WI38 (cell line): ENCODE measurements around the gene GSTO2.

Source experiments
- H3K4me3 ChIP-seq: 2 replicates; pipeline ENCODE4 v1.5.1; 2011; ENCODE audit warnings: low read depth, mild to moderate bottlenecking, control low read depth, low read length
- TF ChIP-seq, protein P1 (sequence below): IDR thresholded peaks from 2 replicates; pipeline ENCODE4 v1.5.1; 2012; ENCODE audit warnings: low read depth, mild to moderate bottlenecking, control low read depth, low read length

Gene GSTO2

GRCh38 chr10:104303594-104304355, 34.8 kb downstream of the GSTO2 start:
- TF ChIP-seq, protein P1, sequence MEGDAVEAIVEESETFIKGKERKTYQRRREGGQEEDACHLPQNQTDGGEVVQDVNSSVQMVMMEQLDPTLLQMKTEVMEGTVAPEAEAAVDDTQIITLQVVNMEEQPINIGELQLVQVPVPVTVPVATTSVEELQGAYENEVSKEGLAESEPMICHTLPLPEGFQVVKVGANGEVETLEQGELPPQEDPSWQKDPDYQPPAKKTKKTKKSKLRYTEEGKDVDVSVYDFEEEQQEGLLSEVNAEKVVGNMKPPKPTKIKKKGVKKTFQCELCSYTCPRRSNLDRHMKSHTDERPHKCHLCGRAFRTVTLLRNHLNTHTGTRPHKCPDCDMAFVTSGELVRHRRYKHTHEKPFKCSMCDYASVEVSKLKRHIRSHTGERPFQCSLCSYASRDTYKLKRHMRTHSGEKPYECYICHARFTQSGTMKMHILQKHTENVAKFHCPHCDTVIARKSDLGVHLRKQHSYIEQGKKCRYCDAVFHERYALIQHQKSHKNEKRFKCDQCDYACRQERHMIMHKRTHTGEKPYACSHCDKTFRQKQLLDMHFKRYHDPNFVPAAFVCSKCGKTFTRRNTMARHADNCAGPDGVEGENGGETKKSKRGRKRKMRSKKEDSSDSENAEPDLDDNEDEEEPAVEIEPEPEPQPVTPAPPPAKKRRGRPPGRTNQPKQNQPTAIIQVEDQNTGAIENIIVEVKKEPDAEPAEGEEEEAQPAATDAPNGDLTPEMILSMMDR, result no peak
- no peak overlapping the region for H3K4me3 ChIP-seq

- H3K4me3 ChIP-seq, result no peak overlapping the region
- TF ChIP-seq, protein P1, result no peak
These were observed 35.4 kb downstream of the GSTO2 start for GRCh38 chr10:104304356-104304745.

DNA sequence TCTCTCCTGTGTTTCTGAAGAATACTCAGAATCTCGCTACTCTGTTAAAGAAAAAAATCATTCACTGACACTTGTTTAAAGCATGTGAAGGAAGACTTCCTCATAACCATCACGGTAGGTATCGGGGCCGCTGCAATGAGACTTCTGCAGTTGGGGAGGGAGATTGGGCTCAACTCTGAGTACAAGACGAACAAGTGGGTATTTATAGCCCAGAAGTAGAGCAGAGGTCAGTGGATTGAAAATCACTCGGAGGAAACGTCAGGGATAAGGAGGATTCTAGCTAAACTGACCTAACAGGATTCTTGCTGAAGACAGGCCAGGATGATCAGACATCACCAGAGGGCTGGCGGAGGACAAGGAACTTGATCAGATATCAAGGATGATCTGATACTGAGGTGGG, 35.9 kb downstream of the GSTO2 start:
- TF ChIP-seq, protein P1, result no peak
- H3K4me3 ChIP-seq, result no peak overlapping the region

GRCh38 chr10:104306897-104307296, 37.9 kb downstream of the GSTO2 start:
- TF ChIP-seq, protein P1, result no peak

GRCh38 chr10:104307576-104308438, 38.8 kb downstream of the GSTO2 start:
- TF ChIP-seq, protein P1, result no peak
- H3K4me3 ChIP-seq, result no peak overlapping the region

More at GRCh38 chr10:104306897-104307296, 37.9 kb downstream of the GSTO2 start:
- H3K4me3 ChIP-seq, result no peak overlapping the region

GRCh38 chr10:104308439-104308903, 39.5 kb downstream of the GSTO2 start:
- TF ChIP-seq, protein P1, result no peak
- H3K4me3 ChIP-seq, result no peak overlapping the region
